ENCODE measurements around the gene UNC5B.
"Not testable (repeated sequence)": the region's sequence is repeated elsewhere in the genome, so short reads cannot be mapped to it uniquely, and the experiment has no call there.

UNC5B gene

DNA sequence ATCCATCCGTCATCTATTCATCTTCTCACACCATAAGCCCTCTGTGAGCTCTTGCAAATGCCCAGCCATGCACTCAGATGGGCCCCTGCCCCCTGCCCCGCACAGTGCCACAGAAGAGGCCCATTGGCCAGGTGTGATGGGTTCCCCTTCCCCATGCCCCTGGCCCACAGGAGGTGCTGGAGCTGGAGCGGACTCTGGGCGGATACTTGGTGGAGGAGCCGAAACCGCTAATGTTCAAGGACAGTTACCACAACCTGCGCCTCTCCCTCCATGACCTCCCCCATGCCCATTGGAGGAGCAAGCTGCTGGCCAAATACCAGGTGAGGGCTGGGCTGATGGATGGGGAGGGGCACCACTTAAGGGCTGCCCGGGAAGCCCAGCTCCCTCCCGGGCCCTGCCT, 83.3 kb downstream of the UNC5B start:
- Mint-ChIP-seq H3K9me3 (no peaks in the 10 kb centered on the region), H3K4me1 (peaks cover 4 to 8% of the 10 kb centered on the region in 2 donors), H3K27me3 (peaks cover 16 to 31% of the 10 kb centered on the region in 2 donors), H3K27ac (no peak overlapping the region), H3K36me3 (no peaks in the 10 kb centered on the region), H3K4me3 (no peak overlapping the region)
- DNase-seq = no peak
- no peak for ATAC-seq (replicated peaks)

DNA sequence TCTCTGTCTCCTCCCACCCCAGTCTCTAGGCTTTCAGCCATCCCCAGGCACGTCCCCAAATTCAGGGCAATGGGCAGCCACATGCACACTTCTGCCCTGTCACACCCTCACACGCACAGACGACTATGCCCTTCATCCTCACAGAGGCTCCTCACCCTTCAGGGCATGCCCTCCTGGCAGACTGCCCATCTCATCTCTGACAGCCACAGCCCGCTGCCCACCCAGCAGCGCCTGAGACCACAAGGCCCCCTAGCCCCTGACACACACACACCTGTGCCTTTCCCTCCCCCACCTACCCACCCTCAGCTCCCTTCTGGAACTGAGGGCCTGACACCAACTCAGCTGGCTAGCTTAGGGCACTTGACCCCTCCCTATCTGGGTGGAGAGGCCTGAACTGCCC, 83.7 kb downstream of the UNC5B start:
- Mint-ChIP-seq H3K4me3 (no peak overlapping the region), H3K36me3 (no peaks in the 10 kb centered on the region), H3K4me1 (peaks cover 4 to 8% of the 10 kb centered on the region in 2 donors), H3K27me3 (peaks cover 16 to 31% of the 10 kb centered on the region in 2 donors), H3K27ac (no peak overlapping the region), H3K9me3 (no peaks in the 10 kb centered on the region)
- ATAC-seq (replicated peaks) (no peak), DNase-seq (no peak)

DNA sequence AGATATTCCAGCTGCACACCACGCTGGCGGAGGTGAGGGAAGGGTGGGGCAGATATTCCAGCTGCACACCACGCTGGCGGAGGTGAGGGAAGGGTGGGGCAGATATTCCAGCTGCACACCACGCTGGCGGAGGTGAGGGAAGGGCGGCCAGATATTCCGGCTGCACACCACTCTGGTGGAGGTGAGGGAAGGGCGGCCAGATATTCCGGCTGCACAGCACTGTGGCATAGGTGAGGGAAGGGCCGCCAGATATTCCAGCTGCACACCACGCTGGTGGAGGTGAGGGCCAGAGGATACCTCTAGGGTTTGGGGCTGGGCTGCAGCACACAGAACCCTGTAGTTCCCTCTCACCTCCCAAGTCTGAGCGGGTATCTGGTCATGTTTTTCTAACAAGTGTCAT, 84.4 kb downstream of the UNC5B start:
- not testable (repeated sequence) for DNase-seq, H3K9me3 Mint-ChIP-seq
- H3K27me3 Mint-ChIP-seq = peaks cover 16 to 32% of the 10 kb centered on the region in 2 donors

DNA sequence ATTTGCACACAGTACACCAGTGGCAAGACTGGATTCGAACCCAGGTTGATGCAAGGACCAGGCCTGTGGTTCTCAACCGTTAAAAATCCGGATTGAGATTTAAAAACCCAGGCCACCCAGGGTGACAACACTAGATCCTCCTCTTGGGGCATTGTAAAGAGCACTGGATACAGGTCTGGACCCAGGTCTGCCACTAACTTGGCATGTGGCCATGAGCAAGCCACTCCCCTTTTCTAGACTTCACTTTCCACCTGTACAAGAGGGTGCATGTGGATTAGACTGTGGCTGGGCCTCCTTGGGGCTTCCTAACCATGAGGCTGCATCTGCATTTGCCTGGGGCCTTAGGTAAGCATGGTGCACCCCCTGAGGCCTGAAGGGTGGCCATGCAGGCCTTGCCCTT, 85.0 kb downstream of the UNC5B start:
- Mint-ChIP-seq H3K4me3 (no peak overlapping the region), H3K27ac (no peak overlapping the region), H3K36me3 (no peaks in the 10 kb centered on the region), H3K27me3 (peaks cover 16 to 37% of the 10 kb centered on the region in 2 donors), H3K9me3 (no peaks in the 10 kb centered on the region), H3K4me1 (peaks cover 4 to 8% of the 10 kb centered on the region in 2 donors)
- no peak for DNase-seq
- ATAC-seq (replicated peaks) = peak in 1 of 2 donors; percentile 10

More for the DNA sequence above, 84.4 kb downstream of the UNC5B start:
- not testable (repeated sequence) for H3K36me3 Mint-ChIP-seq; H3K4me3 Mint-ChIP-seq; ATAC-seq (replicated peaks); H3K4me1 Mint-ChIP-seq; H3K27ac Mint-ChIP-seq

DNA sequence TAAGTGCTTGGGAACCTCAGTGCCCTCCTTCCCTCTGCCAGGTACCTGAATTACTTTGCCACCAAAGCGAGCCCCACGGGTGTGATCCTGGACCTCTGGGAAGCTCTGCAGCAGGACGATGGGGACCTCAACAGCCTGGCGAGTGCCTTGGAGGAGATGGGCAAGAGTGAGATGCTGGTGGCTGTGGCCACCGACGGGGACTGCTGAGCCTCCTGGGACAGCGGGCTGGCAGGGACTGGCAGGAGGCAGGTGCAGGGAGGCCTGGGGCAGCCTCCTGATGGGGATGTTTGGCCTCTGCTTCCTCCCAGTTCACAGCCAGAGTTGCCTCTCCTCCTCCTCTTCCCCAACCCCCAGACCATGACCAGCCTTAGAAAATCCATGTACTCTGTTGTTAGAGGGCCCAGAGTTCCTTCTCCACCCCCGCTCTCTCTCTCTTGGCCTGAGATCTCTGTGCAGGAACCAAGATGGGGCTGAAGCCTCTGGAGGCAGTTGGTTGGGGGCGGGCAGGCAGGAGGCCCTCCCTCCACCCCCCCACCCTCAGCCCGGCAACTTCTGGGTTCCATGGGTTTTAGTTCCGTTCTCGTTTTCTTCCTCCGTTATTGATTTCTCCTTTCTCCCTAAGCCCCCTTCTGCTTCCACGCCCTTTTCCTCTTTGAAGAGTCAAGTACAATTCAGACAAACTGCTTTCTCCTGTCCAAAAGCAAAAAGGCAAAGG, 86.9 kb downstream of the UNC5B start:
- H3K36me3 Mint-ChIP-seq = no peaks in the 10 kb centered on the region
- peak in 1 of 2 donors; percentile 41 for ATAC-seq (replicated peaks)
- peaks cover 4 to 8% of the 10 kb centered on the region in 2 donors for H3K4me1 Mint-ChIP-seq
- peaks cover 21 to 44% of the 10 kb centered on the region in 2 donors for H3K27me3 Mint-ChIP-seq
- DNase-seq = no peak
- no peaks in the 10 kb centered on the region for H3K9me3 Mint-ChIP-seq
- no peak overlapping the region for H3K4me3 Mint-ChIP-seq
- H3K27ac Mint-ChIP-seq = no peak overlapping the region

DNA sequence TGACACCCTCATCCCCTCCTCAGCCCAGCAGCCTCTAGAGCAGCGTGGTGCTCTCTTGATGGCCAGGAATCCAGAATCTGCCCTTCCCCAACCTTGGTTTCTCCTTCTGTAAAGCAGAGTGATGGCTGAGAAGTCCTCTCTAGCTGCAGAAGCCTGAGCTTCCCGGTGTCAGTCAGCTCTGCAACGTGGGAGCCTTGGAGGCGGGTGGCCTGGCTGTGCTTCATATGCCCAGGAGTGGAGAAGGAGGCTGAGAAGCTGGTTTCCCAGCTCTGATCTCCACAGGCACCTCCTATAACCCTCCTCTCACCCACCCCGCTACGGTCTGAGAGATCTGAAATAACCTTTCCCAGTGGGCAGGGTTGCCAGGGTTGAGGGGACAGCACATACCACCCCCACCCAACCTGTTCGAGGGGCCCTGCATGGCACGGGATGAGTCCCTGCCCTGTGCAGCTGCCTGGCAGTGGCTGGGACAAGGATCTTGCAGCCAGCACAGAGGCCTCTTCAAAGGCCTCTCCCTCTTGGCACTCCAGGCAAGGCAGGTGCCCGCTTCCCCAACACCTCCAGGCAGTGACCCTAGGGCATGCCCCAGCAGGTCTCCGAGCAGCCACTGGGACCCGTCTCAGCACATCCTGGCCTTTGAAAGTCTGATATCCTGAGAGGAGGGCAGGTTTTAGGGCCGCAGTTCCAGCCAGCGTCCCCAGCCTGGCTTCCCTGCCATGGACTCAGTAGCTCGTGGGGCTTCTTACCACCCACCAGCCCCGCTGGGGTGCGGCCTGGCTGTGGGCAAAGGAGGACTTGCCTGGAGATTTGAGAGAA, 88.4 kb downstream of the UNC5B start:
- H3K4me1 Mint-ChIP-seq = peaks cover 4 to 8% of the 10 kb centered on the region in 2 donors
- H3K4me3 Mint-ChIP-seq = no peak overlapping the region
- no peaks in the 10 kb centered on the region for H3K36me3 Mint-ChIP-seq
- ATAC-seq (replicated peaks) (no peak), DNase-seq (no peak)
- peaks cover 17 to 36% of the 10 kb centered on the region in 2 donors for H3K27me3 Mint-ChIP-seq
- no peak overlapping the region for H3K27ac Mint-ChIP-seq
- no peaks in the 10 kb centered on the region for H3K9me3 Mint-ChIP-seq

DNA sequence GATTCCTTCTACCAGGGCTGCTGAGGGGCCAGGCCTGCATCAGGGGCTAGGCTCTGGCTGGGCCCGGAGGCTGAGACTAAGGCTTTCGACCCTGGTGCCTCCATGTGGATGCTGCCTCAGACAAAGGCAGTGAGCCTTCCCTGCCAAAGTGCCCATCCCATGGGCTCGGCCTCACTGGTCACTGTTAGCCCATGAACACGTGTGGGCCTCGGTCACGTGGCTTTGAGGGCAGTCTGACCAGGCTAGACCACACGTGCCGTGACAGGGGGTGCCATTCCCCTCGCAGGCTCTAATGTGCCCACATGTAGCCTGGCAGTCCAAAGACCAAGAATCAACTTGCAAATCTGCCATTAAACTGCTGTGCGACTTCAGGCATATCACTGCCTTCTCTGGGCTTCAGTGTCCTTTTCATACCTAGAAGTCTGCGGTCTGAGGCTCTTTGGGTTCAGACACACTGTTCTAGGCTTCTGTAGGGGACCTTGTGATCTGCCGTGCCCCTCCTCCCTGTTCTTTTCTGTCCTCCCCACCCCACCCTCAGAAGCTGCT, 89.1 kb downstream of the UNC5B start:
- H3K27ac Mint-ChIP-seq = no peak overlapping the region
- no peak for DNase-seq
- H3K4me3 Mint-ChIP-seq = no peak overlapping the region
- H3K4me1 Mint-ChIP-seq = peaks cover 4 to 8% of the 10 kb centered on the region in 2 donors
- H3K36me3 Mint-ChIP-seq = no peaks in the 10 kb centered on the region
- ATAC-seq (replicated peaks) = no peak
- no peaks in the 10 kb centered on the region for H3K9me3 Mint-ChIP-seq
- peaks cover 17 to 30% of the 10 kb centered on the region in 2 donors for H3K27me3 Mint-ChIP-seq

DNA sequence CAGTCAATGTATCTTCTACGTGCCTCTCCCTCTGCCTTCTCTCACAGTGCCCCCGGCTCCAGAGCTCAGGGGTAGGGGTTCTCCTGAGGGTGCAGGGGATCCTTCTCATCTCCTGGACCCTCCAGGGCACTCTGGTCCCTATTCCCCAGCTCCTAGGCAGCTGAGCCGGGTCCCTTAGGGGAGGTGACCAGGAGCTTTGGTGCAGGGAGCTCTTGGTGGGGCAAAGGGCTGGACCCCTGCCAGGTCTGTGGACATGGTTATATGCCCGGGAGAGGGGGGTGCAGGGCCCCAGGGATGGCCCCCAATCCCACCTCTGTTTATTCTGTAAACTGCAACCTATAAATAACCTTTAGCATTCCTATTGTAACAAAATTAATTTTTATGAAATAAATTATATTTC, 90.1 kb downstream of the UNC5B start:
- Mint-ChIP-seq H3K27ac (no peak overlapping the region), H3K36me3 (no peaks in the 10 kb centered on the region), H3K9me3 (no peaks in the 10 kb centered on the region), H3K4me3 (no peak overlapping the region), H3K27me3 (peaks cover 17 to 28% of the 10 kb centered on the region in 2 donors), H3K4me1 (peaks cover 4 to 8% of the 10 kb centered on the region in 2 donors)
- ATAC-seq (replicated peaks) (no peak), DNase-seq (no peak)

DNA sequence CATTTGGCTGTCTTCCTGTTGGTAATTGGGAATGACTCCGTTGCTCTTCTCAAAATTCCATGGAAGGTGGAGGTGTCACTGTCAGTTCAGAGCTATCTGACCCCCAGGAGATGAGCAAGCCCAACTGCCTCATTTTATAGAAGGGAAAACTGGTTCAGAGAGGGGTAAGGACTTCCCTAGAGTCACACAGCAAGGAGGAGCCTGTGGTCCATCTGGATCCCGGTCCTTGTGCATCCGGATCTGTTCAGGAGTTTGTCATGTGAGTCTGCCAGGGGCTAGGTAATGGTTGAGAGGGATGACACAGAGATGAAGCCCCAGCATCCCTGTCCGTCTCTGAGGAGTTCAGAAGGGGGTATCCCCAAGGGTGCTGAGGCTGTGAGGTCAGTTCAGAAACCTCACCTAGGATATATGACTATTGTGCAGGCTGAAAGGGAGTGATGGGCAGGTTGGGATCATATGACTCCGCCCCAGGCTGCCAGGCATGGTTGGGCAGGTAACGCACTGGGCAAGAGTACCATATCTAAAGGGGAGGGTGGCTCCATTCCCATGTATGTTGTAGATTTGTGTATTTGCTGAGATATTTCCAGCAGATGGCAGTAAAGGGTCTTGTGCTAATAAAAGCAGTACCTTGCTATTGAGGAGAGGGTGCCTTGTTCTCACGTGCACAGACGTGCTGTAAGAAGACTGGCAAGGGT, 90.7 kb downstream of the UNC5B start:
- ATAC-seq (replicated peaks) (peak; percentile 75 to 80), DNase-seq (no peak)
- Mint-ChIP-seq H3K36me3 (no peaks in the 10 kb centered on the region), H3K9me3 (no peaks in the 10 kb centered on the region), H3K27me3 (peaks cover 17 to 28% of the 10 kb centered on the region in 2 donors), H3K27ac (no peak overlapping the region), H3K4me3 (no peak overlapping the region), H3K4me1 (peaks cover 4 to 8% of the 10 kb centered on the region in 2 donors)

DNA sequence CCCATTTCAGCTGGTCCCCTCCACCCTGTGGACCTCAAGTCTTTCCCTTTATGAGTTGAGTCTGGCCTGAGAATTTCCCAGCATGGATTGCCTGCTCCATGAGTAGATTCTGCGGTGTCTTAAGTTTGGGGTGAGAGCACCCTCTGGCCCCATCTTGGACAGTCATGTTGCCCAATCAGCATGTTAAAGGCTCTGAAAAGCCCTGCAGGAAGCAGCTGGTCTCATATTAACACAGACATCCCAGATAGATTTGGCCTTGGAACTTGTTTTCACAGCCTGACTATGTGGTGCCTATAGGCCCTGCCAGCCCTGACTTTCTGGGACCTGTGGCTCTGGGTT, 91.2 kb downstream of the UNC5B start:
- H3K4me3 Mint-ChIP-seq = no peak overlapping the region
- no peaks in the 10 kb centered on the region for H3K9me3 Mint-ChIP-seq
- peaks cover 17 to 28% of the 10 kb centered on the region in 2 donors for H3K27me3 Mint-ChIP-seq
- no peaks in the 10 kb centered on the region for H3K36me3 Mint-ChIP-seq
- DNase-seq = no peak
- no peak overlapping the region for H3K27ac Mint-ChIP-seq
- ATAC-seq (replicated peaks) = peak; percentile 6 to 14
- H3K4me1 Mint-ChIP-seq = peaks cover 4 to 8% of the 10 kb centered on the region in 2 donors

DNA sequence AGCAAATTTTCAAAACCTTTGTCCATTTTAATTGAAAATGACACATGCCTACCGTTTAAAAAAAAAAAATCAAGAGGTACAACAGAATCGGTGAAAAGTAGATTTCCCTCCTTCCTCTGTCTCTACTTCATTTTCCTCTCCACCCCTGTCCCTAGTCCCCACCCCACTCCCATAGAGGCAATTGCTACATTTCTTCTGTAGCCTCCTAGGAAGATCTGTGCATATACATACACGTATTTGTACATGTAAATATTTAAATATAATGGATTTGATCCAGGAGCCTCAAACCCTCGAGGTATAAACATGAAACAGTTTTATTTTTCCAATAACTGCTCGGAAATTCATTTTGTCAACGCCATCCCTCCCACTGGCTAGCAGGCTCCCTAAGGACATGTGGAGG, 92.5 kb downstream of the UNC5B start:
- no peaks in the 10 kb centered on the region for H3K36me3 Mint-ChIP-seq
- ATAC-seq (replicated peaks) = no peak

DNA sequence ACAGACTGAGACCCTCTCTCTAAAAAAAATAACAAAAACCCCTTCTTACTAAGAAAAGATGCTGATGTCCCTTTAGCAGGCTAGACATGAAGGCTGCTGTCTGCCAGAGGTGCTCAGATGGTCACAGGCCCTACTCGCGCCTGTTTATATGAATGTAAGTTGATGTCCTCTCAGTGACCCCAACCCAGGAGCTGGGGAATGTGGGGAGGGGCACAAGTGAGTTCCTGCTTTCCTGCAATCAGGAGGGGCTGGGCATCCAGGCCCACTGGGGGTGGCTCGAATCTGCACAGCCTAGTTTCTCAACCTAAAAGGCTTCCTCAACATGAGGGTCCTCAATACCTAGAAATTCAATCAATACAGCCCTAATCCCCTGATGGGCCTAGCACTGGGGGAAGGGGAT, 94.6 kb downstream of the UNC5B start:
- no peak overlapping the region for H3K27ac Mint-ChIP-seq
- no peak for ATAC-seq (replicated peaks)

More for the DNA sequence above, 92.5 kb downstream of the UNC5B start:
- Mint-ChIP-seq H3K4me1 (peaks cover 5 to 6% of the 10 kb centered on the region in 2 donors), H3K27me3 (peaks cover 13 to 19% of the 10 kb centered on the region in 2 donors), H3K9me3 (no peaks in the 10 kb centered on the region), H3K27ac (no peak overlapping the region), H3K4me3 (no peak overlapping the region)
- DNase-seq = no peak

DNA sequence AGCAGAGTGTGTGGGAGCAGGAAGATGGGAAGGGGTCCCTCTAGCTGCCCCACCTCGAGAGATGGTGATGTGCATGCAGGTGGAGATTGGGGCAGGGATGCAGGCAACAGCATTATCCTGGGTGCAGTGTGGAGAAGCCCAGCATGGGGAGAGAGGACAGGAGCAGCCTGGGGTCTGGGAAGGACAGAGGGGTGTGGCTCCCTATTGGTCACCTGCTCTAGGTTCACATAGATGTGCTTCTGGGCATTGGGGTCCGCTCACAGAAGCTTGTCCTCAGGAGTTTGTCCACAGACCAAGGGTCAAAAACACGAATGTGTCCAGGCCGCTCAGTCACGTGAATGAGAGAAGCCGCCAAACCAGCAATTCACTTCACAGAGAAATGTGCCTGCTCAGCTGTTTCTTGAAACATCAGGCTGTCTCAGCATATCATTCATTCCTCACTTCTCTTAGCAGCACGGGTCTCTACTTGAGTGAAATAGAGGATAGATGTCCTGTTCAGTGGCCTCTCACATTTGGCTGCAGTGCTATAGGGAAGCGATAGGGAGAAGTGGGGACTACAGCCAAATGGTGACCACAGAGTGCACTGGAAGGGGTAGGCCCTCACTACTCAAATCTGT, 95.2 kb downstream of the UNC5B start:
- Mint-ChIP-seq H3K4me3 (no peak overlapping the region), H3K9me3 (peaks cover 0 to 4% of the 10 kb centered on the region in 2 donors), H3K4me1 (peaks cover 6 to 10% of the 10 kb centered on the region in 2 donors), H3K36me3 (no peaks in the 10 kb centered on the region), H3K27me3 (peaks cover 7 to 17% of the 10 kb centered on the region in 2 donors), H3K27ac (no peak overlapping the region)
- ATAC-seq (replicated peaks) = no peak
- no peak for DNase-seq

More for the DNA sequence above, 94.6 kb downstream of the UNC5B start:
- H3K27me3 Mint-ChIP-seq = peaks cover 7 to 21% of the 10 kb centered on the region in 2 donors
- peaks cover 6 to 10% of the 10 kb centered on the region in 2 donors for H3K4me1 Mint-ChIP-seq
- peaks cover 0 to 4% of the 10 kb centered on the region in 2 donors for H3K9me3 Mint-ChIP-seq
- DNase-seq = no peak
- H3K4me3 Mint-ChIP-seq = no peak overlapping the region
- H3K36me3 Mint-ChIP-seq = no peaks in the 10 kb centered on the region

DNA sequence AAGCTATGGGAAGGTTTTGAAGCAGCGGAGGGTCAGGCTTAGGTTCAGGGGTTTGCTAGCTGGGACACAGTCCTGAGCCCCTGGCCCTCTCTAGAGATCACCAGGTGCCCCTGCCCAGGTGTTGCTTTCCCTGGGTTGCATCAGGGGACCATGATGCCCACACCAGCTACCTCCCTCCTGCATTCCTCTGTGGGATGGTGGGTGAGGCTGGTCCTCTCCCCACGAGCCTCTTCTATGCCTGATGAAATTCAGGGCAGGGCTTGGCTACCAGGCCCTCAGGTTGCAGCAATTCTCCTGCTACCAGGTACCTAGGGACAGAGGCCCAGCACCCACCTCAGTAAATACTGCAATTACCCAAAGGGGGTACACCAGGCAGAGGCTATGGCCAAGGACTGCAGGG, 95.9 kb downstream of the UNC5B start:
- Mint-ChIP-seq H3K4me1 (peaks cover 6 to 10% of the 10 kb centered on the region in 2 donors), H3K9me3 (peaks cover 0 to 4% of the 10 kb centered on the region in 2 donors), H3K36me3 (no peaks in the 10 kb centered on the region), H3K27me3 (peaks cover 14 to 21% of the 10 kb centered on the region in 2 donors), H3K27ac (no peak overlapping the region), H3K4me3 (no peak overlapping the region)
- ATAC-seq (replicated peaks) (no peak), DNase-seq (no peak)
